ENCODE results near the gene ZNFX1. TPM values are rescaled to one million over a fixed set of nuclear protein-coding genes. Genes with fewer than 3 reads are reported as not detected.

The ZNFX1 gene
- total and polyA plus RNA-seq, 5 experiments from 2014 or later = 28.1 to 57.2 (median 45.0) TPM

DNA sequence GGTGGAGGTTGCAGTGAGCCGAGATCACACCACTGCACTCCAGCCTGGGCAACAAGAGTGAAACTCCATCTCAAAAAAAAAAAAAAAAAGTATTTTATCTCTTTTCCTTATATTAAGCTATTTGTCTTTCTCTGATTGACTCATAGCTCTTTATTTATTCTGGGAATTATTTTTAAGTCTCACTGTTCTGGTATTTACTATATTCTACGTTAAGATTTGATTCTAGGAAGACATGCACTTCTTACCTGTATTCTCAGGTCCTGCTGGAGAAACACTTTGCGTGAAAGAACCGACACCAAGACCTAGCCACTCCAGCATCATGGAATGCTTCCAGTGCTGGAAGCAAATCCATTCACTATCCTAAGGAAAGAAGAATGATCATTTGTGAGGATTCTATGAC lies 17.6 kb downstream of the ZNFX1 start:
- no peak for DNase-seq
- H3K27ac Mint-ChIP-seq = peak overlapping the region in 2 of 10 donors; percentile 20 to 70
- H3K9me3 Mint-ChIP-seq = no peaks in the 10 kb centered on the region

DNA sequence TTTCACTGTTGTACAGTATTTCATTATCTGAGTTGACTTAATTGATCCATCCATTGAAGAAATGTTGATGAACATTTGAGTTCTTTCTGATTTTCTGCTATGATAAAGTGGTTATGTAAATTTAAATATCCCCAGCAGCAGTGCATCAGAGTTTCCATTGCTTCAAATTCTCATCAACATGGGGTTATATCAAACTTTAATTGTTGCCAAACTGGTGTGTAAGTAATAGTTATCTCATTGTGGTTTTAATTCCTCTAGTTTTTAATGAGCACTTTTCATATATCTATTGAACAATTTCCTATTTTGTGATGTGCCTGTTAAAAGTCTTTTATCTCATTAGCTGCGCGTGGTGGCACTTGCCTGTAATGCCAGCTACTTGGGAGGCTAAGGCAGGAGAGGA lies 18.1 kb downstream of the ZNFX1 start:
- Mint-ChIP-seq H3K27ac (peak overlapping the region in 1 of 10 donors; percentile 18), H3K9me3 (no peaks in the 10 kb centered on the region), H3K4me1 (peaks cover 0 to 6% (median 0%) of the 10 kb centered on the region in 4 donors), H3K36me3 (peaks cover 6 to 94% (median 41%) of the 10 kb centered on the region in 3 donors), H3K27me3 (no peaks in the 10 kb centered on the region), H3K4me3 (no peak overlapping the region)
- POLR2A ChIA-PET = interaction anchor here (1.0 kb wide), 1 partner anchor 16 kb away, joined by 4 read pairs; no protein-coding TSS in a partner anchor
- ATAC-seq = no peak
- no peak for DNase-seq

More for the DNA sequence above, 17.6 kb downstream of the ZNFX1 start:
- Mint-ChIP-seq H3K4me1 (peaks cover 0 to 8% (median under 1%) of the 10 kb centered on the region in 4 donors), H3K4me3 (no peak overlapping the region), H3K27me3 (no peaks in the 10 kb centered on the region), H3K36me3 (peaks cover 6 to 94% (median 44%) of the 10 kb centered on the region in 3 donors)
- ATAC-seq = no peak
- POLR2A ChIA-PET = interaction anchor here (0.6 to 1.0 kb wide), 2 partner anchors 16 to 1877 kb away, joined by 3 to 4 read pairs; no protein-coding TSS in a partner anchor

DNA sequence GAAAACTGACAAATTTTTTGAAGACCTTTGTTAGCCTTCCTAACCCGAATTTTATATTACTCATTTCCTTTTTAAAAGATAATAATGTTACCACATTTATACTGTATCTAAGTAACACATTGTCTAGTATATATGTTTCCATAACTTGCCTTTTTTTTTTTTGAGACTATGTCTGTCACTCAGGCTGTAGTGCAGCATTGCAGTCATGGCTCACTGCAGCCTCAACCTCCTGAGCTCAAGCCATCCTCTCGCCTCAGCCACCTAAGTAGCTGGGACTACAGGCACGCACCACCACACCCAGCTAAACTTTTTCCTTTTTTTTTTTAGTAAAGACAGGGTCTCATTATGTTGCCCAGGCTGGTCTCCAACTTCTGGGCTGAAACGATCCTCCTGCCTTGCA lies 18.6 kb downstream of the ZNFX1 start:
- POLR2A ChIA-PET = no interaction called here

DNA sequence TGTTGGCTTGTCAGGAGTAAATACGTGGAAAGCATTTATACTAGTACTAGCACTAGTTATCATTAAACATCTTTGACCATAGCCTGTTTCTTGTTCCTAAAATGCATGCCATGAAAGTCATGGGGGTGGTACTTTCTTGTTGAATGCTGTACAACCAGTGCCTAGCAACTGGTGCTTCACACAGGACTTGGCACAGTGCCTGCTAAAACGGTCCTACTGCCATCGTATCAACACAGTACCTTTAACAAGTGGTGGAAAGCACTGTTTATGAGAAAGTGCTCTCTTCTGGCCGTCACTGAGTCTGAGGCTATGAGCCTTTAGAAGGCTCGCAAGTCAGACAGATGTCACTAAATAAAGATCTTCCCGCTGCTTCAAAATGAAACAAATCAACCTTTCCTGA lies 21.6 kb downstream of the ZNFX1 start:
- peak overlapping the region in 2 of 10 donors; percentile 43 to 79 for H3K27ac Mint-ChIP-seq
- H3K4me1 Mint-ChIP-seq = peaks cover 0 to 3% (median 0%) of the 10 kb centered on the region in 4 donors
- no peak for ATAC-seq
- POLR2A ChIA-PET = no interaction called here
- no peaks in the 10 kb centered on the region for H3K9me3 Mint-ChIP-seq
- H3K27me3 Mint-ChIP-seq = no peaks in the 10 kb centered on the region
- peaks cover 4 to 98% (median 47%) of the 10 kb centered on the region in 3 donors for H3K36me3 Mint-ChIP-seq
- DNase-seq = no peak
- no peak overlapping the region for H3K4me3 Mint-ChIP-seq

More for the DNA sequence above, 18.6 kb downstream of the ZNFX1 start:
- peaks cover 0 to 6% (median 0%) of the 10 kb centered on the region in 4 donors for H3K4me1 Mint-ChIP-seq
- H3K4me3 Mint-ChIP-seq = no peak overlapping the region
- H3K36me3 Mint-ChIP-seq = peaks cover 10 to 94% (median 41%) of the 10 kb centered on the region in 3 donors
- DNase-seq (no peak), ATAC-seq (no peak)
- H3K27ac Mint-ChIP-seq = peak overlapping the region in 3 of 10 donors; percentile 2 to 65 (median 48)
- H3K27me3 Mint-ChIP-seq = no peaks in the 10 kb centered on the region
- no peaks in the 10 kb centered on the region for H3K9me3 Mint-ChIP-seq

DNA sequence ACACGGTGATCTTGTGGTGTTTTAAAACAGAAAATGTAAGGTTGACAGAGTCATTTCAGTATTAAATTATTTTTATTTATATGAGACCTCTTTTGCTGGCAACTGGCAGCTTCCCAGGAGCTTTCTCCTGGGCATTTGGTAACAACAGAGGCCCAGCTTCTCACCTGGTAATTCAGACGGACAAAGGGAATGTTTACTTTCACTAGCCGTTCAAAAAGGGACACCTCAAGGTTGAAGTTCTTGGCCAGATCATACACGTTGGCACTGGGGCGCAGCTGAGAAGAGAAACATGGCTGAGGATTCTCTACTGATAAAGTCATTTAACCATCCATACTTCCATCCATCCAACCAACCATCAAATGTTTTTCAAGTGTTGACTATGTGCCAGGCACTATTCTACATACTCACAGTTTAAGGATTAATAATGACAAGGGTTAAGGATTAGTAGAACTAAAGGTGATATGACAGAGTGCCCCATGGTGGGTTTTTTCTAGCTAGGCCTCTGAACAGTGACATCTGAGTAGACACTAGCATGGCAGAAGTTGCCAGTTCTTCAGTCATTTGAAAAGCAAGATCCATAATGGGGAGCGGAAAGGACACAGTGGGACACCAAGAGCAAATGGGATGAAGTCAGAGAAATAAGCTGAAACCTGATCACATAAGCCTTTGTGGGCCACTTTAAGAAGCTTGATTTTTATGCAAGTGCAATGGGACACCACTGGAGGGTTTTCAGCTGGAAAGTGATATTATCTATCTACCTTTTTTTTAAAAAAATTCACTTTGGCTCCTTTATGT lies 25.1 kb downstream of the ZNFX1 start:
- peak overlapping the region in 4 of 10 donors; percentile 53 to 79 (median 64) for H3K27ac Mint-ChIP-seq
- H3K27me3 Mint-ChIP-seq = no peaks in the 10 kb centered on the region
- DNase-seq = no peak
- H3K4me1 Mint-ChIP-seq = no peaks in the 10 kb centered on the region
- POLR2A ChIA-PET = interaction anchor here (0.6 to 1.1 kb wide), 3 partner anchors 24 to 51 kb away, joined by 3 read pairs; partner anchors contain the start of gene ZNFX1
- peaks cover 4 to 97% (median 35%) of the 10 kb centered on the region in 3 donors for H3K36me3 Mint-ChIP-seq
- no peak overlapping the region for H3K4me3 Mint-ChIP-seq
- no peaks in the 10 kb centered on the region for H3K9me3 Mint-ChIP-seq
- ATAC-seq = no peak

DNA sequence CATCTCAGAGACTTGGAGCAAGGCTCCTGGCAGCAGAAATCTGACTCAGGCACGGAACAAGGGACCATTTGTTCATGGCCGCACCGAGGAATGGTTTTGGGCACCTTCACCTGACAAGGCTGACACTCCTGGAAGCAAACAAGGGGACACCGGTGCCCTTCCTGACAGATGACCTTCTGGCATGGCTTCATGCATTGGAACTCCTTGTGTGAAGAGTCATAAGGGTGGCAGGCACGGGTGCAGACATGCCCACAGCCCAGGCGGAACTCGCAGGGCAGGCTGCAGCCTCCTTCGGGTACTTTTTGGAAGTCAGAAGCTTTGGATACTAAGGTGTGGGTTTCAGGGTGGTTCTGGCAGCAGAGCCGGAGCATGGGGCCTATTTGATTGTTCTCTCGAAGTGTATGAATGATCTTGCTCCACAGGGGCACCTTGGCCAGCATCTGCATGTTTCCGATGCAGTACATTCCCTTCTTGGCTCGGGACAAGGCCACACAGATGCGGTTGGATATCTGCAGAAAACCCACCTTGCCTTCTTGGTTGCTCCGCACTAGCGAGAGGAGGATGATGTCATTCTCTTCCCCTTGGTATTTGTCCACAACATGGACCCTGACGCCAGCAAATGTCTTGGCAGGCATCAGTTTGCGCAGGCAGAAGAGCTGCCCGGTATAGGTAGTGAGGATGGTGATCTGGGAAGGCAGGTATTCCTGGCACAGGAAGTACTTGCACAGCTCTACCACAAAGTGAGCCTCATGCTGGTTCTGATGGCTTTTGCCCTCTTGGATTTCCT lies 28.8 kb downstream of the ZNFX1 start:
- Mint-ChIP-seq H3K4me3 (no peak overlapping the region), H3K27me3 (no peaks in the 10 kb centered on the region), H3K36me3 (peaks cover under 1 to 93% (median 11%) of the 10 kb centered on the region in 3 donors), H3K9me3 (no peaks in the 10 kb centered on the region), H3K4me1 (peaks cover 0 to 6% (median 3%) of the 10 kb centered on the region in 4 donors), H3K27ac (peak overlapping the region in 6 of 10 donors; percentile 13 to 83 (median 54))
- POLR2A ChIA-PET = no interaction called here
- DNase-seq = no peak
- no peak for ATAC-seq

DNA sequence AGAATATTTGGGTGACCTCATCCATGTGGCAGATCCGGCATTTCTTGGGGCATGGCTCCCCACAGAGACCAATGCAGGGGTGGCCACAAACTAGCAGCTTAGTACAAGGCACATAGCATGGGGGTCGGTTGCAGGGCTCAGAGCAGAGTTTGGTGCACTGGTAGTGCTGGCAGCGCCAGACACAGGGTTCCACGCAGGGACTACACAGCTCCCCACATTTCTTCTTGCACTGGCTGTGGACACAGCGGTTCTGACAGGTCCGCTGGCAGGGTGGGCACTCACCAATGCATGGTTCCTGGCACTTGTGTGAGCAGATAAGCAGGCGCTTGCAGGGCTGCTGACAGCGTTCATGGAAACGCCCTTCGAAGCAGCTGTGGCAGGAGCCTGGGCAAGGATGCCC lies 29.6 kb downstream of the ZNFX1 start:
- POLR2A ChIA-PET = interaction anchor here (1.2 to 2.9 kb wide), 2 partner anchors 11 to 31 kb away, joined by 4 to 8 read pairs; no protein-coding TSS in a partner anchor
- ATAC-seq (no peak), DNase-seq (no peak)
- Mint-ChIP-seq H3K4me1 (peaks cover 0 to 6% (median 5%) of the 10 kb centered on the region in 4 donors), H3K36me3 (peaks cover 5 to 93% (median 15%) of the 10 kb centered on the region in 3 donors), H3K4me3 (no peak overlapping the region), H3K9me3 (no peaks in the 10 kb centered on the region), H3K27me3 (no peaks in the 10 kb centered on the region), H3K27ac (peak overlapping the region in 7 of 10 donors; percentile 16 to 72 (median 51))

DNA sequence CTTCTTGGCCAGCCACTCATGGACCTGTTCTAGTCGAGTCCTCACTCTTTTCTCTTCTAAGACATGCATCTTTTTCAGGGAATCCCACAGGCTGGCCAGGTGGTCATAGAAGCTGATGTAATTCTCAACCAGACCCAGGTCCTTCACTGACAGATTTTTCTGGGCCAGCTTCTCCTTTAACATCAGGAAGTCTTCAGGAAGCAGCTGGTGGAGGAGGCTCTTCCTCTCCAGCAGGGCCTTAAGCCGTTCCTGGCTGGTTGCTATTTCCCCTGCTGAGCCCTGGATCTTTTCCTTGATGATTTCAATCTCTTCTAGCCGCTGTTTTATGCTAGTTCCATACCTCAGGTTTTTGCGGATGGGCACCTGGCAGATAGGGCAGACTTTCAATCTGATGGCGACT lies 30.1 kb downstream of the ZNFX1 start:
- no peak for DNase-seq
- Mint-ChIP-seq H3K4me1 (peaks cover 0 to 6% (median 5%) of the 10 kb centered on the region in 4 donors), H3K4me3 (no peak overlapping the region), H3K27me3 (no peaks in the 10 kb centered on the region), H3K36me3 (peaks cover 5 to 93% (median 13%) of the 10 kb centered on the region in 3 donors), H3K9me3 (no peaks in the 10 kb centered on the region), H3K27ac (peak overlapping the region in 9 of 10 donors; percentile 1 to 78 (median 51))
- no peak for ATAC-seq
- POLR2A ChIA-PET = interaction anchor here (1.2 to 2.9 kb wide), 2 partner anchors 10 to 32 kb away, joined by 4 to 8 read pairs; no protein-coding TSS in a partner anchor

DNA sequence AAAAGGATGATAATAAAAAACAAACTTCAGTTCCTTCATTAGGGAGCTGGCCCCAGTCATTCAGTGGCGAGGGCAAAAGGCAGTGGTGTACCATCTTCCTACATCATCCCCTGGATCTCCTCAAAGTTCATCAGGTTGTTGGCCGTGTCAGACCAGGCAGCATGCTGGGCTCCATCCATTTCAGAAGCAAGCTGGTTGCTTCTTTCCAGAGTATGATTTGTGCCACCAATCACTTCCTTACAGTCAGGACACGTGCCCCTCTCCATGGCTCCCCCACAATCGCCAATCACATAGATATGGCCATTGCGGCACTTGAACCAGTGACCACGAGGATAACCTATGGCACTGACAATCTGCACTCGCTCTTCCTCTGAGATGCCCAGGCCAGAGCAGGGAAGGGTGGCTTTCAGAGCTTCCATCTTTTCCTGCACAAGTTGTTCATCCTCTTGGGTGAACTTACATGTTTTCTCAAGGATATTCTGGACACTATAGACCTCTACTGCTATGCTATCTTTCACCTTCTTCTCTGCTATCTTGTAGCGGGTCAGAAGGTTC lies 30.6 kb downstream of the ZNFX1 start:
- Mint-ChIP-seq H3K27me3 (no peaks in the 10 kb centered on the region), H3K27ac (peak overlapping the region in 9 of 10 donors; percentile 1 to 83 (median 51)), H3K9me3 (no peaks in the 10 kb centered on the region), H3K4me1 (peaks cover 0 to 6% (median 5%) of the 10 kb centered on the region in 4 donors), H3K4me3 (no peak overlapping the region), H3K36me3 (peaks cover 5 to 92% (median 9%) of the 10 kb centered on the region in 3 donors)
- POLR2A ChIA-PET = interaction anchor here (0.6 to 2.9 kb wide), 3 partner anchors 10 to 74 kb away, joined by 3 to 8 read pairs (median 4); no protein-coding TSS in a partner anchor
- no peak for ATAC-seq
- no peak for DNase-seq

DNA sequence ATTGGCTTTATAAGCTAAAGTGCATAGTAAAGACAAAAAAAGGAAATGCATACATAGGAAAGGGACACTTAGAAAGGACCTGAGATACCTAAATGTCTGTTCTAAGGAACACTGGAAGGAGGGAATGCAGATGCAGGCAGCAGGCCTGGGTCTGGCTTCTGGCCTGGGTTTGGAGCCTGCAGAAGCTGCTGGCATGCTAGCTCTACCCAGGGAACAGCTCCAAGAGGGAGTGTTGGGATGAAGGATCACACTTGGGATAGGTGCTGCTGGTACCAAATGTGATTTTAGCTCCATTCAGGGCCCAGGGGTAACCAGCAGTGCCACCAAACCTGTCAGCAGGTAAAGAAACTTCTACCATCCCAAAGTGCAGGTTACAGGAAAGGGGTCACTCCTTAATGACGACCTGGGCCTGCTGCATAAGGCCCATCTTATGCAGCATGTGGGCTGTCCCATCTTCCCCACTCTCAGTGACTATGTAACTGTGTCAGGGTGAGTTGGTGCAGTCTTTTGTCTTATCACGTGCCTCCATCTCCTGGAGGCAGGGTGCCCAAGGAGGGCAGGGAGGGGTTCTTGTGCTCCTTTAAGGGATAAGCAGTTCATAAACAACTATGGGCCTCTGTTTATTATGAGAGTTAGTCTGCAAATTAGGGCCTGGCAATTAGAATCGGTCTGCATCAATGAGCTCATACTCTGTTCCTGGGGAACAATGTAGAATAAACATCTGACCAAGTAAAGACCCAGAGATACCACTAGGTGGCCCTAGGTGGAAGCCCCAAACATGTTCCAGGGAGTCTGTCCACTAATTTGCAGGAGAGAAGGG lies 31.7 kb downstream of the ZNFX1 start:
- H3K27ac Mint-ChIP-seq = peak overlapping the region; percentile 6 to 87 (median 58)
- peak in 4 of 10 donors; percentile 7 to 32 (median 27) for DNase-seq
- ATAC-seq = peak; percentile 66 to 75
- peaks cover 5 to 92% (median 9%) of the 10 kb centered on the region in 3 donors for H3K36me3 Mint-ChIP-seq
- H3K4me1 Mint-ChIP-seq = peaks cover 0 to 6% (median 5%) of the 10 kb centered on the region in 4 donors
- no peaks in the 10 kb centered on the region for H3K9me3 Mint-ChIP-seq
- POLR2A ChIA-PET = interaction anchor here (0.6 to 2.9 kb wide), 4 partner anchors 9 to 149 kb away, joined by 3 to 14 read pairs (median 6); partner anchors contain the start of gene ZNFX1
- no peaks in the 10 kb centered on the region for H3K27me3 Mint-ChIP-seq
- H3K4me3 Mint-ChIP-seq = no peak overlapping the region

DNA sequence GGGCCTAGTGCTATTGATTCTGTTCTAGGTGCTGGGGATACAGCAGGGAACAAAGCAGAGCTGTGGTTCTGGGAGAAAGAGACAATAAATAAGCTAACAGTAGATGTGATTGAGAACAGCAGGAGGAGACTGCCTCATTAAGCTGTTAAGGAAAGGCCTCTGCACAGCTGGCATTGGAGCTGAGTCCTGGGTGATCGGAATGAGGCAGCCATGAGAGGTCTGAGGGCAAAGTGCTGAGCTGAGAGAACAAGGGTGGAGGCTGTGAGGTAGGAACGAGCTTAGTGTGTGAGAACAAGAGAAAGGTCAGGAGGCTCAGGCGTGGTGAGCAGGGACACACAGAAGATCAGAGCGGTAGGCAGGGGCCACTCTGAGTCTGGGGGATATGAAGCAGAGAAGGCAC lies 40.3 kb downstream of the ZNFX1 start:
- POLR2A ChIA-PET = interaction anchor here (0.5 to 1.9 kb wide), 2 partner anchors 9 to 1732 kb away, joined by 4 to 8 read pairs; no protein-coding TSS in a partner anchor
- no peak overlapping the region for H3K4me3 Mint-ChIP-seq
- peaks cover 4 to 95% (median 31%) of the 10 kb centered on the region in 3 donors for H3K36me3 Mint-ChIP-seq
- no peak for ATAC-seq
- peaks cover 0 to 8% (median 4%) of the 10 kb centered on the region in 4 donors for H3K4me1 Mint-ChIP-seq
- no peak for DNase-seq
- no peaks in the 10 kb centered on the region for H3K27me3 Mint-ChIP-seq
- H3K27ac Mint-ChIP-seq = peak overlapping the region in 4 of 10 donors; percentile 62 to 78 (median 70)
- no peaks in the 10 kb centered on the region for H3K9me3 Mint-ChIP-seq

Data from naive thymus-derived CD8-positive, alpha-beta T cell (primary cell).